ENCODE results near the gene ANKRD17. TPM values are rescaled to one million over a fixed set of nuclear protein-coding genes. Genes with fewer than 3 reads are reported as not detected.

The ANKRD17 gene
- total RNA-seq, 1 donor from 2014 or later = 52.0 TPM

DNA sequence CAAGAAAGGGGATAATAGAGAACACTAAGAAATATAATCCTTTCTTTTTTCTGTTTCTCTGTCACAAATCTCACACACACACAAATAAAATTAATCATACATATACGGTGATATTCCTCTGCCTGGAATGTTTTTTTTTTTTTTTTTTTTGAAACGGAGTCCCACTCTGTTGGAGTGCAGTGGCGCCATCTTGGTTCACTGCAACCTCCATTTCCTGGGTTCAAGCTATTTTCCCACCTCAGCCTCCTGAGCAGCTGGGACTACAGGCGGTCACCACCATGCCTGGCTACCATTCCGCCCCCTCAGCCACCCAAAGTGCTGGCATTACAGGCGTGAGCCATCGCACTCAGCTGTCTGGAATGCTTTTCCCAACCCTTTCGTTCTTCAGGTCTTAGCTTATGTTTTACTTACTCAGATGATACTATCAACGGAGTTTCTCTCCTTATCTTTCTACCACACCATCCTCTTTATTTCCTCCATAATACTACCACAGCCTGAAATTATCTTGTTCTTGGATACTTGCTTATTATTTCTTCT lies 69.3 kb downstream of the ANKRD17 start:
- H3K36me3 ChIP-seq = no peaks in the 10 kb centered on the region
- no peaks in the 10 kb centered on the region for H3K9me3 ChIP-seq
- no peak overlapping the region for H3K4me3 ChIP-seq
- TF ChIP-seq, protein P1, sequence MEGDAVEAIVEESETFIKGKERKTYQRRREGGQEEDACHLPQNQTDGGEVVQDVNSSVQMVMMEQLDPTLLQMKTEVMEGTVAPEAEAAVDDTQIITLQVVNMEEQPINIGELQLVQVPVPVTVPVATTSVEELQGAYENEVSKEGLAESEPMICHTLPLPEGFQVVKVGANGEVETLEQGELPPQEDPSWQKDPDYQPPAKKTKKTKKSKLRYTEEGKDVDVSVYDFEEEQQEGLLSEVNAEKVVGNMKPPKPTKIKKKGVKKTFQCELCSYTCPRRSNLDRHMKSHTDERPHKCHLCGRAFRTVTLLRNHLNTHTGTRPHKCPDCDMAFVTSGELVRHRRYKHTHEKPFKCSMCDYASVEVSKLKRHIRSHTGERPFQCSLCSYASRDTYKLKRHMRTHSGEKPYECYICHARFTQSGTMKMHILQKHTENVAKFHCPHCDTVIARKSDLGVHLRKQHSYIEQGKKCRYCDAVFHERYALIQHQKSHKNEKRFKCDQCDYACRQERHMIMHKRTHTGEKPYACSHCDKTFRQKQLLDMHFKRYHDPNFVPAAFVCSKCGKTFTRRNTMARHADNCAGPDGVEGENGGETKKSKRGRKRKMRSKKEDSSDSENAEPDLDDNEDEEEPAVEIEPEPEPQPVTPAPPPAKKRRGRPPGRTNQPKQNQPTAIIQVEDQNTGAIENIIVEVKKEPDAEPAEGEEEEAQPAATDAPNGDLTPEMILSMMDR (IDR thresholded peaks at IDR 0.05) = no peak
- intact Hi-C loops (cut with DNase I) = no loop called here
- no peak overlapping the region for H3K27ac ChIP-seq
- H3K4me1 ChIP-seq = no peaks in the 10 kb centered on the region
- H3K27me3 ChIP-seq = no peaks in the 10 kb centered on the region
- DNase-seq (ENCODE audit: low spot score in 2 of 2) = no peak

- no peak for DNase-seq (ENCODE audit: low spot score in 2 of 2)
- H3K27ac ChIP-seq = peak overlapping the region; percentile 19 to 26
- no peak overlapping the region for H3K4me3 ChIP-seq
- no peaks in the 10 kb centered on the region for H3K4me1 ChIP-seq
- H3K27me3 ChIP-seq = no peaks in the 10 kb centered on the region
- H3K9me3 ChIP-seq = no peaks in the 10 kb centered on the region
- intact Hi-C loops (cut with DNase I) = no loop called here
- peaks cover 0 to 2% of the 10 kb centered on the region in 2 donors for H3K36me3 ChIP-seq
- TF ChIP-seq, protein P1 (IDR thresholded peaks at IDR 0.05) = no peak
Observed at GRCh38 chr4:73187325-73187724, 71.3 kb downstream of the ANKRD17 start.

- Histone ChIP-seq H3K9me3 (no peaks in the 10 kb centered on the region), H3K27me3 (no peaks in the 10 kb centered on the region), H3K4me1 (no peaks in the 10 kb centered on the region), H3K36me3 (peaks cover 0 to 2% of the 10 kb centered on the region in 2 donors), H3K27ac (no peak overlapping the region), H3K4me3 (no peak overlapping the region)
- TF ChIP-seq, protein P1 (IDR thresholded peaks at IDR 0.05) = no peak
- intact Hi-C loops (cut with DNase I) = no loop called here
- DNase-seq (ENCODE audit: low spot score in 2 of 2) = no peak
Observed at GRCh38 chr4:73185903-73186302, 72.7 kb downstream of the ANKRD17 start.

DNA sequence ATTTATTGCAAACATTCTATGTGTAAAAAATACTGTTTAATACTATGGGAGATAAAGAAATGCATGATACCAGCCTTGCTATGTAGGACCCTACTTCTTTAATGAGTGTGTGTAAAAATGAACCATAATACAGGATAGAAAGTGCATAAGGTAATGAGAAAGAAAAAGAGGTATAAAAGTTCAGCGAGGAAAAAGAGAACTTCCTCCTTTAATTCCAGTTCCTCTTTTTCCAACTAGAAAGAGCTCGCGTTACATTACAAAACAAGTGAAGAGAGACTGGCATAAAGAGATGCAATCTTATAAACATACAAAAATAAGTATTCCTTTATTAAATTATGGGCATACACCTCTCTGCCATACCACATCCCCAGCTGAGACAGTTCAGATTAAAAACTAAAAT lies 77.4 kb downstream of the ANKRD17 start:
- no peaks in the 10 kb centered on the region for H3K9me3 ChIP-seq
- TF ChIP-seq, protein P1 (IDR thresholded peaks at IDR 0.05) = no peak
- H3K27me3 ChIP-seq = no peaks in the 10 kb centered on the region
- H3K27ac ChIP-seq = no peak overlapping the region
- intact Hi-C loops (cut with DNase I) = no loop called here
- no peaks in the 10 kb centered on the region for H3K4me1 ChIP-seq
- DNase-seq (ENCODE audit: low spot score in 2 of 2) = no peak
- H3K36me3 ChIP-seq = peaks cover 2 to 6% of the 10 kb centered on the region in 2 donors
- no peak overlapping the region for H3K4me3 ChIP-seq

- intact Hi-C loops (cut with DNase I) = no loop called here
- no peak for DNase-seq (ENCODE audit: low spot score in 2 of 2)
- peaks cover 11 to 20% of the 10 kb centered on the region in 2 donors for H3K36me3 ChIP-seq
Observed at GRCh38 chr4:73178389-73178788, 80.2 kb downstream of the ANKRD17 start.

More at GRCh38 chr4:73178389-73178788, 80.2 kb downstream of the ANKRD17 start:
- no peak overlapping the region for H3K4me3 ChIP-seq
- H3K4me1 ChIP-seq = no peaks in the 10 kb centered on the region
- no peaks in the 10 kb centered on the region for H3K27me3 ChIP-seq
- no peak overlapping the region for H3K27ac ChIP-seq
- TF ChIP-seq, protein P1 (IDR thresholded peaks at IDR 0.05) = no peak
- no peaks in the 10 kb centered on the region for H3K9me3 ChIP-seq
